ENCODE data around the gene TRERF1. TPM values are rescaled to one million over a fixed set of nuclear protein-coding genes. Genes with fewer than 3 reads are reported as not detected.

Gene TRERF1
- total RNA-seq, 1 donor from 2014 or later: 8.7 TPM

DNA sequence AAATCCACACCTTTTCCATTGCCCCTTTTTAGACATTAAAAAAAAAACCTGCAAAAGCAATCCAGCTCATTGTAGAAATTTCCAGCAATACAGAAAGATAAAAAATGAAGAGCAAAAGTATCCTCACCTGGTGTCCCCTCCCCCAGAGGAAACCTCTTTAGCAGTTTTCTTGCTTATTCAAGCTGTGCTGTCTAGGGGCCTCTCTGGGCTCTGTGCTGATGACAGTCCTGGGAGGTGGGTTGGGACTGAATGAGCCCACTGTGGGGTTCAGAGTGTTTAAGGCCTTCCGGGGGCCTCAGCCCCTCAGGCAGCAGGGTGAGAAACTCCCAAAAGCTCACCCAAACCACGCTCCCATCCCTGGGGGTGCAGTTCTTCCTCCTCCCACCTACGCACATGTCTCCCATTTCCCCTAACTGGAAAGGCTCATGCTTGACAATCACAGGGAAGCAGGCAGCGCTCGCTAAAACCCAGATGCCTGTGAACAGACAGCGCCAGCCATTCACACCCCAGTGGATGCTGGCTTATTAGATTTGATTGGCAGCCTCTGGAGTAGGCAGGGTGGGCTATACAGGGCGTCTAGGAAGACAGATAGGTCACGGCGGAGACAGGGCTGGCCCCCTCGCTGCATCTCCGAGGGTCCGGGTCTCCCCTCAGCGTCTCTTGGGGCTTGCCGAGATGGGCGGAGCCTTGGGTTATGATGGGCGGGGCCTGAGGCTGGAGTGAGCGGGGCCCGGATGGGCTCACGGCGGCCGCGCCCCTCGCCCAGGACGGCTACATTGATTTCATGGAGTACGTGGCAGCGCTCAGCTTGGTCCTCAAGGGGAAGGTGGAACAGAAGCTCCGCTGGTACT lies 274.0 kb downstream of the TRERF1 start:
- Mint-ChIP-seq H3K4me1 (ENCODE audit: unreplicated experiment) (no peaks in the 10 kb centered on the region), H3K27me3 (ENCODE audit: unreplicated experiment) (no peaks in the 10 kb centered on the region), H3K36me3 (ENCODE audit: low read depth, unreplicated experiment) (peaks cover 4% of the 10 kb centered on the region), H3K27ac (ENCODE audit: unreplicated experiment) (no peak overlapping the region), H3K9me3 (ENCODE audit: unreplicated experiment) (no peaks in the 10 kb centered on the region), H3K4me3 (ENCODE audit: unreplicated experiment) (peak overlapping the region; percentile 69)
- TF ChIP-seq, protein P1, sequence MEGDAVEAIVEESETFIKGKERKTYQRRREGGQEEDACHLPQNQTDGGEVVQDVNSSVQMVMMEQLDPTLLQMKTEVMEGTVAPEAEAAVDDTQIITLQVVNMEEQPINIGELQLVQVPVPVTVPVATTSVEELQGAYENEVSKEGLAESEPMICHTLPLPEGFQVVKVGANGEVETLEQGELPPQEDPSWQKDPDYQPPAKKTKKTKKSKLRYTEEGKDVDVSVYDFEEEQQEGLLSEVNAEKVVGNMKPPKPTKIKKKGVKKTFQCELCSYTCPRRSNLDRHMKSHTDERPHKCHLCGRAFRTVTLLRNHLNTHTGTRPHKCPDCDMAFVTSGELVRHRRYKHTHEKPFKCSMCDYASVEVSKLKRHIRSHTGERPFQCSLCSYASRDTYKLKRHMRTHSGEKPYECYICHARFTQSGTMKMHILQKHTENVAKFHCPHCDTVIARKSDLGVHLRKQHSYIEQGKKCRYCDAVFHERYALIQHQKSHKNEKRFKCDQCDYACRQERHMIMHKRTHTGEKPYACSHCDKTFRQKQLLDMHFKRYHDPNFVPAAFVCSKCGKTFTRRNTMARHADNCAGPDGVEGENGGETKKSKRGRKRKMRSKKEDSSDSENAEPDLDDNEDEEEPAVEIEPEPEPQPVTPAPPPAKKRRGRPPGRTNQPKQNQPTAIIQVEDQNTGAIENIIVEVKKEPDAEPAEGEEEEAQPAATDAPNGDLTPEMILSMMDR (IDR thresholded peaks at IDR 0.05; ENCODE audit: unreplicated experiment): no peak
- peak; percentile 50 for DNase-seq (ENCODE audit: low spot score)

DNA sequence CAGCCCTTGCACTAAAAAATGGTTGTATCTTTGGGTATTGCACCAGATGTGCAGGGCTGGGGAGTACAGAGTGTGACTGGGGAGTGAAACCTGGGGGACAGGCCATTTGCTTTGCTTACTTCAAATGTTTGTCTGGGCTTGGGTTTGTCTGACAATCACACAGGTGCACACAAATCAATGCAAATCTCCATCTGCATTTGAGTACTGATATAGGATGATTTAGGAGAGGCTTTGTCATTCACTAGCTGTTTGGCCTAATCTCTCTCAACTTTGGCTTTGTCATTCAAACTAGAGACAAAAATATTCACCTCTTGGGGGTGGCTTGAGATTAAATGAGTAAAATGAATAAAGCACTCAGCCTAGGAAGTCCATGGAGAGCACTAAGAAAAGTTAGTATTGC lies 274.7 kb downstream of the TRERF1 start:
- no peaks in the 10 kb centered on the region for H3K4me1 Mint-ChIP-seq (ENCODE audit: unreplicated experiment)
- no peaks in the 10 kb centered on the region for H3K27me3 Mint-ChIP-seq (ENCODE audit: unreplicated experiment)
- H3K27ac Mint-ChIP-seq (ENCODE audit: unreplicated experiment): no peak overlapping the region
- H3K4me3 Mint-ChIP-seq (ENCODE audit: unreplicated experiment): no peak overlapping the region
- no peaks in the 10 kb centered on the region for H3K9me3 Mint-ChIP-seq (ENCODE audit: unreplicated experiment)
- TF ChIP-seq, protein P1 (IDR thresholded peaks at IDR 0.05; ENCODE audit: unreplicated experiment): no peak
- DNase-seq (ENCODE audit: low spot score): no peak
- H3K36me3 Mint-ChIP-seq (ENCODE audit: low read depth, unreplicated experiment): peaks cover 4% of the 10 kb centered on the region

DNA sequence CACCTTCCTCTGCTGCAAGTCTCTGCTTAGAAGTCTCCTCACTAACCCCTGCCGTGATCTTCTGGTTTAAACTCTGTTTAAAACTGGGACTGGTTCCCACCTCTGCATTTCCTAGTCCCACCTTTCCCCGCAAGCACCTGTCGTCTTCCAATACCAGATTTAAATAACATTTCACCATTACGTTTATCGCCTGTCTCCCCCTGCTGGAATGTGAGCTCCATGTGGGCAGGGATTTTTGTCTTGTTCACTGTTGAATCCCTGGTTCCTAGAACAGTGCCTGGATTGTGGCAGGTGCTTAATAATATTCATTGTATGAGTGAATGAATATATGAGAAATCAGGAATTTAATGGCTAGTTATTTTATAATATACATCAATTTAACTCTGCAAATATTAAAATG lies 275.9 kb downstream of the TRERF1 start:
- no peaks in the 10 kb centered on the region for H3K4me1 Mint-ChIP-seq (ENCODE audit: unreplicated experiment)
- TF ChIP-seq, protein P1 (IDR thresholded peaks at IDR 0.05; ENCODE audit: unreplicated experiment): no peak
- no peaks in the 10 kb centered on the region for H3K27me3 Mint-ChIP-seq (ENCODE audit: unreplicated experiment)
- H3K9me3 Mint-ChIP-seq (ENCODE audit: unreplicated experiment): no peaks in the 10 kb centered on the region
- H3K36me3 Mint-ChIP-seq (ENCODE audit: low read depth, unreplicated experiment): peaks cover 4% of the 10 kb centered on the region
- no peak overlapping the region for H3K27ac Mint-ChIP-seq (ENCODE audit: unreplicated experiment)
- no peak overlapping the region for H3K4me3 Mint-ChIP-seq (ENCODE audit: unreplicated experiment)
- no peak for DNase-seq (ENCODE audit: low spot score)

Other genes starting within 250 kb of the TRERF1 start
- gene MRPS10, start 234.1 kb downstream of the TRERF1 start, total RNA-seq (ENCODE audit: unreplicated experiment): 21.9 TPM
- 21.6 TPM for gene UBR2, start 112.1 kb upstream of the TRERF1 start, total RNA-seq (ENCODE audit: unreplicated experiment)